K562 (cell line): ENCODE data around the gene SLC9A1.

Source experiments
- ATF2 ChIP-seq: sonication (generic); formaldehyde crosslinking; IDR thresholded peaks from 2 replicates; pipeline ENCODE4 v1.8.1; 2022; ENCODE audit warnings: missing genetic modification reagents
- CAMTA2 ChIP-seq: fragments of 250-450 bp; sonication (Bioruptor Pico); conservative IDR thresholded peaks from 2 replicates; pipeline ENCODE4 v1.5.1; 2022
- CBFB ChIP-seq: sonication (generic); formaldehyde crosslinking; IDR thresholded peaks from 2 replicates; pipeline ENCODE4 v1.4.0; 2020; ENCODE audit warnings: mild to moderate bottlenecking, missing genetic modification reagents
- EZH2 ChIP-seq: IDR thresholded peaks from 2 replicates; pipeline ENCODE4 v1.6.1; 2012; ENCODE audit warnings: low read depth, mild to moderate bottlenecking, inconsistent platforms, low read length, borderline replicate concordance
- MTA2 ChIP-seq: fragments of 450-650 bp; IDR thresholded peaks from 2 replicates; pipeline ENCODE4 v1.6.1; 2016; ENCODE audit warnings: low read depth
- NFE2 ChIP-seq: IDR thresholded peaks from 2 replicates; pipeline ENCODE4 v1.6.1; 2014; ENCODE audit warnings: antibody characterized with exemption, low read depth
- PML ChIP-seq: IDR thresholded peaks from 2 replicates; pipeline ENCODE4 v1.6.1; 2012; ENCODE audit warnings: low read length, inconsistent platforms
- TEAD4 ChIP-seq, 2 experiments: sonication (generic) in 1 of 2; formaldehyde crosslinking in 1 of 2; IDR thresholded peaks; 2 replicates each; pipeline versions ENCODE4 v1.6.1 to v1.8.0; 2012 to 2022; ENCODE audit warnings: borderline replicate concordance in 1 of 2, inconsistent platforms in 1 of 2, low read length in 1 of 2, mild to moderate bottlenecking in 1 of 2, missing genetic modification reagents in 1 of 2
- TRIM24 ChIP-seq, 2 experiments: fragments of 450-650 bp; IDR thresholded peaks; 2 replicates each; pipeline ENCODE4 v1.6.1; 2016
- ZBTB26 ChIP-seq: fragments of 450-650 bp; formaldehyde crosslinking; IDR thresholded peaks from 2 replicates; pipeline ENCODE4 v1.4.0; 2022; ENCODE audit warnings: missing genetic modification characterization
- ZC3H4 ChIP-seq: sonication (generic); formaldehyde crosslinking; IDR thresholded peaks from 2 replicates; pipeline ENCODE4 v1.9.0; 2021; ENCODE audit warnings: missing genetic modification reagents, borderline replicate concordance
- ZNF24 ChIP-seq: fragments of 450-650 bp; IDR thresholded peaks from 2 replicates; pipeline ENCODE4 v1.6.1; 2016

- no peak for TF ChIP-seq TEAD4 (IDR thresholded peaks at IDR 0.05; ENCODE audit: low read length)
- TF ChIP-seq TEAD4 (CRISPR knock-in tag; IDR thresholded peaks at IDR 0.05; ENCODE audit: borderline replicate concordance): no peak
- TF ChIP-seq PML: no peak
- no peak for TF ChIP-seq MTA2
- TF ChIP-seq CAMTA2: no peak
- no peak for TF ChIP-seq CBFB (CRISPR knock-in tag)
- TF ChIP-seq ZBTB26 (CRISPR knock-in tag): no peak
- no peak for TF ChIP-seq TRIM24 (IDR thresholded peaks at IDR 0.05)
- TF ChIP-seq ZC3H4 (CRISPR knock-in tag): no peak
- TF ChIP-seq NFE2: no peak
- TF ChIP-seq EZH2: no peak
- TF ChIP-seq ATF2: no peak
- TF ChIP-seq ZNF24: no peak
These were observed 1.4 kb downstream of the SLC9A1 start for GRCh38 chr1:27153549-27153886.
